KOPT-K1 (cell line): Measurements from ENCODE around the gene LPP.

Experiments used
- H3K27ac ChIP-seq: fragments of 200-600 bp; sonication (generic); 2 replicates; pipeline ENCODE4 v1.5.1; 2016; ENCODE audit warnings: antibody characterized with exemption, mild to moderate bottlenecking, low read depth, low read length; ENCODE audit not compliant: poor library complexity, severe bottlenecking
- H3K36me3 ChIP-seq: fragments of 200-600 bp; sonication (generic); 2 replicates; pipeline ENCODE4 v1.5.1; 2017; ENCODE audit warnings: antibody characterized with exemption, mild to moderate bottlenecking, low read length, moderate library complexity; ENCODE audit not compliant: insufficient read depth
- H3K9me3 ChIP-seq: fragments of 200-600 bp; sonication (generic); 2 replicates; pipeline ENCODE4 v1.5.1; 2017; ENCODE audit warnings: antibody characterized with exemption, low read length, mild to moderate bottlenecking; ENCODE audit not compliant: insufficient read depth, poor library complexity, severe bottlenecking

The LPP gene

DNA sequence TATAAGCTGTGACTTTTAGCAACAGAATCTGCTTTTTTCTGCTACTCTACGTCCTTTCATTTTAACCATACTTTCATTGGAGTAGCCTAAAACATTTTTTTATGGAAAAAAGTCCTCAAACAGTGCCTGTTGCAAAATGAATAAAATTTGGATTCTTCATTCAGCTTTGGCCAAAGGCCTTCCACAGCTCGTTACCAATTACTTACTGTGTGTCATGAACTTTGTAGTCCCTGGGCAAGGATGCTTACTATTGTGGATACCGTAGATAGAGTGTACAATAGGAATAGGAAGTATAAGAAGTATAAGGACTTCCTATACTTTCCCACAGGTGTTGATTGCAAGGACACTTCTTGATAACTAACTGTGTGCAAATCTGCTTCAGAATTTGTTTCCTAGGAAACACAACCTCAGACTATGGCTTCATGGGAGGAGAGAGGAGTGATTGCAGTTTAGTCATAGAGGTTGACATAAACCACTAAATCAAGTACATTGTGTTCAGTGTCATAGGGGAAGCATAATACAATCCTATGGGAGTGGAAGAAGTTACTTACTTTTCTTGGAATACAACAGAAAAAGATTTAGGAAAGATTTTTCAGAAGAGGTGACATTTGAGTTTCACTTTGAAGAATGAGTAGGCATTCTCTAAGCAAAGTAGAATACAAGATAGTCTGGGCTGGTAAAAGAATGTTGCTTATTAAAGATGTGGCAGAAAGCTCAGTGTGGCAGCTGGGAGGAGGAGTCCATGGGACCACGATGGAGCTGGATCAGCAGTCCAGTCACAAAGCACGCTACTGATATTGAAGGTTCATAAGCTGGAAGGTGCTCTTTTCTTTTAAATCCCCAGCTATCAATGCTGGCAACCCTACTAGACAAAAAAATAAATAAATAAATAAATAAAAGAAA lies 708.1 kb downstream of the LPP start:
- H3K9me3 ChIP-seq = no peaks in the 10 kb centered on the region
- peaks cover 4% of the 10 kb centered on the region; the same call in 1 of the 2 replicates for H3K36me3 ChIP-seq
- no peak overlapping the region for H3K27ac ChIP-seq

DNA sequence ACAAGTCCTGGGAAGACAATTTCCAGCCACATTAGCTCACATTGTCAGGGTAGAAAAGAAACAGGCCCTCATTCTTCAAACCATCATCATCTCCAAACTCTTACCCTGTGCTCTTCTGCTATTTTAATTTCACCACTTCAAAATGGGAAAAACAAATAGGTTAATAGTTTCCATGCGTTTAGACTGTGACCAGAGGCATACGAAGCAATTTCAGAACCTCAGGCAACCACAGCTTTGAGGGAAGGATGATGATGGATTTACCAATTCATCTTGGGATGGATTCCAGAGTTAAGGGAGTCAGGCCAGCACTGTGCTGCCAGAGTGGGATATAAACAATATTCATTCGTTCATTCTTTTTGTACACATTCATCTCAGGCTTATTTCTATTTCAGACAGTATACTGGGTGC lies 710.0 kb downstream of the LPP start:
- H3K9me3 ChIP-seq = no peaks in the 10 kb centered on the region
- H3K36me3 ChIP-seq = peaks cover 4% of the 10 kb centered on the region; the same call in 1 of the 2 replicates
- no peak overlapping the region for H3K27ac ChIP-seq

DNA sequence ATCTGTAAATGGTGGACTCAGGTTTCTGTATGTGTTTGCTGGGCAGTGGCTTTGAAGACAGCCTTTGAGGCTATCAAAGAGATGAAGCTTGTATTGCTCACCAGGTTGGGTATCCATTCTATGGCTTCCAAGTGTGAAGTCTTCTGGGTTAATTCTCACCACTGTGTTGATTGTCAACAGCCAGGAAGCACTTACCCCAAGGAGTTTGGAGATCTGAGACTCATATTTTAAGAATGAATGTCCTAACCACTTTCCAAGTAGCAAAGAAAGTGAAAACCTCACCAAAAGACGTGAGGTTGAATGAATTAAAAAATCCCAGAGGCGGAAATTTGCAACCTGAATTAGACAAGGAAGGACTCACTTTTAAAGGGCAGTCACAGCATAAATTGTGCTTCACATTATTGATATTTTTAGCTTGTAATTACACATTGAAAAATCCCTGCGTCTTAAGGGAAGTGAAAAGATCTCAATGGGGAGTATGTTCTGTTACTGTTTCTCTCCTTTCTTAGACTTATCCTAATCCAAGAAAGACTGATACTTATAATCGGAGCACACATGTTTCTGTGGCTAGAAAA lies 713.8 kb downstream of the LPP start:
- peaks cover 4% of the 10 kb centered on the region; the same call in 1 of the 2 replicates for H3K36me3 ChIP-seq
- no peaks in the 10 kb centered on the region for H3K9me3 ChIP-seq
- no peak overlapping the region for H3K27ac ChIP-seq

DNA sequence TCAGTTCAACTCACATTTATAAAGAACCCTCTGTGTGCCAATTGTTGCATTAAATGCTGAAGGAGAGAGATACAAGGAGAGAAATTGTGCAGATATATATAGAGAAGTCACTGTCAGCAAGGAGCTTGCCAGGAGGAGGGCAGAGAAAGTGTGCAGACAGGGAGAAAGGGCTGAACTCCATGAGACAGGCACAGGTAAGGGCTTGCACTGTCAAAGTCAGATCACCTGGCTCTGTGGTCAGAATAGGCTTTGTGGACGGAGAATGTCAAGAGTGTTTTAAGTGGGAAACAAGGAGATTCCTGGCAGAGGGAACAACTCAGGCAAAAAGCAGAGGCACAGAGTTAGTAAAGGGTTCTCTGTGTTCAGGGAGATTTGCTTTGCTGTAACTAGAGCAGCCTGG lies 714.8 kb downstream of the LPP start:
- Histone ChIP-seq H3K36me3 (peaks cover 4% of the 10 kb centered on the region; the same call in 1 of the 2 replicates), H3K27ac (no peak overlapping the region), H3K9me3 (no peaks in the 10 kb centered on the region)

DNA sequence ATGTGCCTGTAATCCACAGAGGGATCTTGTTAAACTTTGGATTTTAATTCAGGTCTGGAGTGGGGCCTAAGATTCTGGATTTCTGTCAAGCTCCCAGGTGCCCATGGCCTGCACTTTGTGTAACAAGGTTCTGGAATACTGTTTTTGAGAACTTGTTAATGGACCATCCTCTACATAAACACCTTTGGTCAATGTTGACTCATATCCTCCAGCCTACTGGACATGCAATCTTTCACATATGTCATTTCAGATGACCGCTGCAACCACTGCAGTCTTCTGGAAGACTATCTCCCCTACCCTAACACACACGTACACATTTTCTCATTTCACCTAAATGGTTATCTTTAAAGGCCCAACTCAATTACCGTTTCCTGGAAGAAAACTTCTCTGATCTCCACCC lies 715.7 kb downstream of the LPP start:
- Histone ChIP-seq H3K27ac (no peak overlapping the region), H3K9me3 (no peaks in the 10 kb centered on the region), H3K36me3 (peaks cover 9% of the 10 kb centered on the region; the same call in 1 of the 2 replicates)

DNA sequence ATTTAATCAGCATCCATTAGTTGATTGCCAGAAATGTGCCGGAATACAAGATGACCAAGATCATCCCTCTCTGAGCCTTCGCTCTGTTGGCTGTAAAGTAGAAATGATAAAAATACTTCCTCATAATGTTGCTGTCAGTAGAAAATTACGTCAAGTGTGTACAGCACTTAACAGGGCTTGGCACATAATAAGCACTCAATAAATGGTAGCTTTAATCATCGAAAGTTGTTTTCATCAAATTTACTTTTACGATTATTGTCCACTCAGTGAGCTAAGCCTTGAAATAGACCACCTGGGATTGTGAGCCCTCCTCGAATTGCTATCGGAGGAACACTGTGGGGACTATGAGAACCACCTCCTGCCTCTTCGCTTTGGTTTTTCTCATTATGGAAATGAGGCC lies 716.5 kb downstream of the LPP start:
- H3K9me3 ChIP-seq = no peaks in the 10 kb centered on the region
- peaks cover 17% of the 10 kb centered on the region for H3K36me3 ChIP-seq
- H3K27ac ChIP-seq = no peak overlapping the region

DNA sequence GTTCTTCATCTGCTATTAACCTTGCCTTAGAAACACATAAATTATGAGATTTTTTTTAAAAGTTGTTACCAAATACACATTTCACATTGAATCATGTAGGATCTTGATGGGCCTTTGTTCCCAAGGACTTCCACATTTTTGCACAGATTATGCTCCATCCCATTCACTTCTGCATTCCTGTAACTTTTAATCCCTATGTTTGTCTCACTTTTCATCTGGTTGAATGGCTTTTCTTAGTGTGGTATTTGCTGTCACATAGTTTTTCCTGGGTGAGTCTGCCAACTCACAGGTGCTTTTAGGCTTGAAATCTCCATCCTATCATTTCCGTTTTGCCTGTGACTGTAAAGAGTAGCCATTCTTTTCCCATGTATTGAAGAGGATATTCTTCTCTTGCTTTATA lies 720.6 kb downstream of the LPP start:
- H3K9me3 ChIP-seq = no peaks in the 10 kb centered on the region
- H3K36me3 ChIP-seq = peaks cover 22% of the 10 kb centered on the region
- H3K27ac ChIP-seq = no peak overlapping the region

DNA sequence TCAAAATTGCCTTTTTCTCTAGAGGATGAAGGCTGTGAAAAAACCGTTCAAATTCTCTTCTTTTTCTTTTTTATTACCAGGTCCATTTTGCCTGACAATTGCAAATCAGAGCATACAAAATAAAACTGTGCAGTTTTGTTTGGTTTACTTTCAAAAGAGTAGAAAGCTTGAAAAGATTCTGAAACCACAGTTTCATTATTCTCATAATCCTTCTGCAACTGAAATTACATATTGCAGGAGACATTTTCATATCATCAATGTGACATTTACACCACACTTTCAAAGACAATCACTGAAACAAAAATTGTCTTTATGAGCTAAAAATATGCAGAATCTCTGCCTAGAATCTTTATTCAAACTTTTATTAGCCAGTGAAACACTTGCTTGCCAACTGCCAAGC lies 721.5 kb downstream of the LPP start:
- H3K36me3 ChIP-seq = peaks cover 22% of the 10 kb centered on the region
- no peak overlapping the region for H3K27ac ChIP-seq

DNA sequence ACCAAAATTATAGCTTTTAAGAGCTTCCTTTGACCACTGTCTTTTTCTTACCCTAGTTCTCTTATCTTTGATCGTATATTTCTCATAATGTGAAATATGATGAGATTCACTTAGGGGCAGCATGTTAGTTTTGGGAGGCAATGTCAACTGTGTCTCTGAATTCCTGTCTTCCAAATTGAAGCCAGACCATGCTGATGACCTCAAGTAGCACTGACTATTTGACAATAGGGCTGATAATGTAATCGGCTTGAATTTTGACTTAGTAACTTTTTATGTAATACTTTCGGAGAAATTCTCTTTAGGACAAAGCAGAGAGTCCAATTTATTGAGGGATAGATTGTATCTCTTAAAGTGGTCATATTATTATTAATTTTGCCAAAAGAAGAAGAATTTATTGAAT lies 722.4 kb downstream of the LPP start:
- H3K36me3 ChIP-seq = peaks cover 22% of the 10 kb centered on the region
- no peaks in the 10 kb centered on the region for H3K9me3 ChIP-seq
- no peak overlapping the region for H3K27ac ChIP-seq

More for the DNA sequence above, 721.5 kb downstream of the LPP start:
- no peaks in the 10 kb centered on the region for H3K9me3 ChIP-seq

DNA sequence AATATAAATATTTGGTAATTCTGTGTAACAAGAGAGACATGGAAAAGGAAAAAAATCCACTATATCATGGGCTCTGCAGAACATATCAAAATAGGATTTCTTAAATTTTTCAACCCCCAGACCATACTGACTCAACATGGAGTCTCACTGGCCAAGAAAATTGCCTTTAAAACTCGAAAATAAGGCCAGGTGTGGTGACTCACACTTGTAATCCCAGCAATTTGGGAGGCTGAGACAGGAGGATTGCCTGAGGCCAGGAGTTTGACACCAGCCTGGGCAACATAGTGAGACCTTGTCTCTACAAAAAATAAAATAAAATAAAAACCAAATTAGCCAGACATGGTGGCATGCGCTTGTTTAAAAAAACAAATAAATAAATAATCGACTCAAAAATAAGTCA lies 723.4 kb downstream of the LPP start:
- H3K27ac ChIP-seq = no peak overlapping the region
- H3K36me3 ChIP-seq = peaks cover 22% of the 10 kb centered on the region
- H3K9me3 ChIP-seq = no peaks in the 10 kb centered on the region

DNA sequence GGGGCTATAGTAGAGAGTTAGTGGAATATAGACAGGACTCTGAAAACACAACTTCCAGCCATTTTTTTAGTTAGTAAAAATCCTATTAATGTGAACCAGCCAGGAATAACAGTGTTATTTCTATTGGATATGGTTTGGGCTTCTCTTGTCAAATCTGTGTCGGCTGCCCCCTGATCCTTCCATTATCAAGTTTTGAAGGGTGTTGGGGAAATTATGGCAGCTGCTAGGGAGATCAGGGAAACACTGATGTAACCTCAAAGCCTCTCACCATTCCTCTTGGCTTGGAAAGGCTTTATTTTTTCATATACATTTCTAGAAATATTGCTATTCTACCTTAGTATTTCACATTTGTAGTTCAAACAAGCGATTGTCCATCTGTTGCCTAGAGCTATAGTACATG lies 724.1 kb downstream of the LPP start:
- Histone ChIP-seq H3K9me3 (no peaks in the 10 kb centered on the region), H3K27ac (no peak overlapping the region), H3K36me3 (peaks cover 22% of the 10 kb centered on the region)

DNA sequence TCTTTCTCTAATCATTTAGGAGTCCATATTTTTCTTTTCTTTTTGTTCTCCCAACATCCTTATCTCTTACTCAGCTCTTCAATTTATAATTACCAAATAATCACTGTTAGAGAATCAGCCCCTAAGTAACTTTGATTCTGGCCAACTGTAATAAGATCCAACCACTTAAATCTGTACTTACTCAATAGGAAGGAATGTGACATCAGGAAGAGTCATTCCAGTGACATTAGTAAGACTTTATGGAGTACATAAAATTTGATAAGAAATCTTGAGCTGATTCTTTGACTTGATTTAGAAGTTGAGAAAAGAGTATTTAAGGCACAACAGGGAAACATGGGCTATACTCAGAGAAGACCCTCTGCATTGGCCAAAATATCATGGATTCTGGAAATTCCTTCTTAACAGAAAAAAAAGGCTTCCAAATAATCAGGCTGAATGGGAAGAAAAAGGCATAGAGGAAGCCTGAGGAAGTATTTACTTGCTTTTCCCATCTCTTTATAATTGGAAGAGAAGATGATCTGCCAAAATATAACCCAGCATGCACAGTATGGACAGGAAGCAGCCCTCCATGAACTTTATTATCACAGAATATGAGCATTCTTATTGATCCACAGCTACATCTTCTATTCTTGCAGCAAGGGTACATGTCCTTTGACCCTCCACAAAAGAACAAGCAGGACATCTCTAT lies 728.1 kb downstream of the LPP start:
- Histone ChIP-seq H3K36me3 (no peaks in the 10 kb centered on the region; the same call in 1 of the 2 replicates), H3K27ac (no peak overlapping the region), H3K9me3 (no peaks in the 10 kb centered on the region)

DNA sequence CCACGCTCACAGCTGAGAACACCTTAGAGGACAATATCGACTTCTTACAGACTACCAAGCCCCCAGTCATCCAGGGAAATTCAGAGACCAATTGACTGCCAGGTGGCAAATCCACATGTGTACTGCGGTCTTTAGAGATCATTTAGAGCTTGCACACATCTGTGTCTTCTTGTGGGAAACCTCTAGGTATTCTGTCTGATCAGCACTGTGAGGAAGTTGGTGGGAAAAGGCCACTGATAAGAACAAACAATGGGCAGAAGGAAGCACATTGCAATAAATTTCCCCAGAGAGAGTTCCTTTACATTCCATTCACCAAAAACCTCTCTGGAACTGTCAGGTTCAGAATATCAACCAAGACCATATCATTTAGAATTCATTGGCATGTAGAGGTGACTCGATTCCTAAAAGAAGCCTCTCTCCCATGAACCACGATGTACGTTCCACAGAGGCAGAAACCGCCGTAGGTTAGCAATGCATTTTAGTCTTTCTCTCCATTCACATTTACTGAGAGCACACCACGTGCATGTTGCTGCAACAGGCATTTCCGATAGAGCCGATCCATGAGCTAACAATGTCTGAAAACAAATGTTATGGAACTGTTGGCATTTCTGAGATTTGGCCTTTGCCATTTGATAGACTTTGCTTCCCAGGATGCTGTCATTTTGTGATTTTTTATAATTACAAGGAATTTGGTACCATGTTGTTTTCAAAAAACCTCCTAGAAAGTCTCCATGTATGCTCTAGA lies 730.5 kb downstream of the LPP start:
- Histone ChIP-seq H3K36me3 (no peaks in the 10 kb centered on the region; the same call in 1 of the 2 replicates), H3K9me3 (no peaks in the 10 kb centered on the region), H3K27ac (no peak overlapping the region)

DNA sequence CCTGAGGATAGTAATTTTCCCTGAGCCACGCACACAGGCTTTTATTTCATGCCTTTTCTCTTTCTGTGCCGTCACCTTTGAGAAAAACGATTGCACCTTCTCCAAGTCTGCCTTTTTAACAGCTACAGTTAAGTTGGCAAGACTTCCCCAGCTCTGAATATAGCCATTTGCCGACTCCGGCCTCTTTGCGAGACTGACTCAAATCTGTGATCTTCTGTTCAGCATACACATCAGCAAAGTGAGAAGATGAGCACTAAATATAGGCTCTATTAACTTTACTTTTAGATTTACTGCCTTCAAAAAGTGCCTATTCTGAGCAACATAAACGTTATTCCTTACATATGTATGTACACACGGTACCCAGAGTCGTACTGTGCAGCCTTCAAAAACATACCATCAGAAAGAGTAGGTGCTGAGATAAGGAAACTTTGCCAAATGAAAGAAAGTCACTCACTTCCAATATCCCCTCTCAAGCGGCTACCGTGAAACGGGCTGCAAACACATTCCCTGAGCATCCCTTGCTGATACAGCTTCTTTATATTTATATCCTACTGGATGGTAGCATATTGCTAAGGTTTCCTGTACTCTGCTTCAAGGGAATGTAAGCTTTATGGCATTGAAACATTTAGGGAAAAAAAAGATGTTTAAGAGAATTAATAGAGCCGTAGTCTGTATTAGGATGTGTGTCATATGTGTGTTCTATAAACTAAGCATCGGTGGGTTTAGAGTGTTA lies 734.5 kb downstream of the LPP start:
- H3K9me3 ChIP-seq = no peaks in the 10 kb centered on the region
- H3K27ac ChIP-seq = no peak overlapping the region
- H3K36me3 ChIP-seq = no peaks in the 10 kb centered on the region; the same call in 1 of the 2 replicates
